Esophagus squamous epithelium (tissue), 5 donors: ENCODE data around the gene EIF1. TPM values are rescaled to one million over a fixed set of nuclear protein-coding genes. Genes with fewer than 3 reads are reported as not detected.

ENCODE experiments used
- DNase-seq: peaks from one replicate; lab custom pipeline; 2025; lab: John Stamatoyannopoulos, UW
- H3K27ac ChIP-seq, 4 donors: fragments of 200-600 bp; sonication (generic); one replicate each; pipeline ENCODE4 v1.5.1; 2016 to 2019; ENCODE audit warnings: mild to moderate bottlenecking in 1 of 4
- H3K27me3 ChIP-seq, 4 donors: fragments of 200-600 bp; sonication (generic); 1 replicate in 3 of 4; 2 replicates in 1 of 4; pipeline versions ENCODE4 v1.5.1 to v1.6.0; 2017 to 2021; ENCODE audit warnings: antibody characterized with exemption in 1 of 4
- H3K36me3 ChIP-seq, 3 donors: fragments of 200-600 bp; sonication (generic); one replicate each; pipeline ENCODE4 v1.5.1; 2016 to 2019
- H3K4me1 ChIP-seq, 3 donors: fragments of 200-600 bp; sonication (generic); one replicate each; pipeline ENCODE4 v1.5.1; 2017 to 2019
- H3K4me3 ChIP-seq, 4 donors: fragments of 200-600 bp; sonication (generic); 1 replicate in 3 of 4; 2 replicates in 1 of 4; pipeline ENCODE4 v1.5.1; 2016 to 2019; ENCODE audit warnings: mild to moderate bottlenecking in 2 of 4, moderate library complexity in 1 of 4
- H3K9me3 ChIP-seq, 3 donors: fragments of 200-600 bp; sonication (generic); one replicate each; pipeline ENCODE4 v1.5.1; 2016 to 2019
- CTCF ChIP-seq, 6 experiments: fragments of 450-650 bp in 4 of 6; fragments of 200-600 bp in 2 of 6; sonication (generic) in 2 of 6; IDR thresholded peaks; one replicate each; pipeline ENCODE4 v1.5.1; 2016 to 2019; ENCODE audit warnings: antibody characterized with exemption in 6 of 6, mild to moderate bottlenecking in 4 of 6, moderate library complexity in 4 of 6
- POLR2A ChIP-seq, 4 donors: fragments of 450-650 bp; IDR thresholded peaks; one replicate each; pipeline ENCODE4 v1.6.1; 2017; ENCODE audit warnings: antibody characterized with exemption in 4 of 4, mild to moderate bottlenecking in 4 of 4, moderate library complexity in 3 of 4
- WGBS, 2 donors: methylation state at CpG; one replicate each; pipeline ENCODE4 v1.1.5; 2018; 5-methylcytosine and 5-hydroxymethylcytosine counted together
- intact Hi-C: fragments of 100-400 bp; cut with DNase I; formaldehyde crosslinking; loops from one replicate; pipeline ENCODE4 v1.15.0; 2022
- total RNA-seq, 4 donors: library from RNA; depleted of rRNA; stranded (reverse); fragments of >200 nt; gene quantifications; one replicate each; pipeline ENCODE4 v1.1.0, GENCODE V29; 2016
- donor health status: DM: yes; HTN: yes; CAD: no.

The EIF1 gene
- total RNA-seq, 4 donors from 2014 or later = 96.5 to 311 (median 223) TPM

- DNase-seq = no peak
- 3 to 5% methylated on average over 17 to 21 of the region's 23 CpGs for WGBS, 2 donors
- Histone ChIP-seq H3K9me3 (no peaks in the 10 kb centered on the region), H3K27ac (peak overlapping the region; percentile 98 to 100 (median 99)), H3K4me1 (peaks cover 14 to 44% (median 21%) of the 10 kb centered on the region in 3 donors), H3K27me3 (no peaks in the 10 kb centered on the region), H3K36me3 (peaks cover 32 to 37% (median 34%) of the 10 kb centered on the region in 3 donors), H3K4me3 (peak overlapping the region; percentile 72 to 96 (median 82))
- intact Hi-C loops = no loop called here
- TF ChIP-seq CTCF (IDR thresholded peaks at IDR 0.05) = peak in 1 of 6 experiments; percentile 8
- no peak for TF ChIP-seq POLR2A (IDR thresholded peaks at IDR 0.05)
These were observed 651 bp upstream of the EIF1 start for GRCh38 chr17:41687828-41688640.

- H3K9me3 ChIP-seq = no peaks in the 10 kb centered on the region
- no peaks in the 10 kb centered on the region for H3K27me3 ChIP-seq
- H3K4me1 ChIP-seq = peaks cover 14 to 44% (median 21%) of the 10 kb centered on the region in 3 donors
- intact Hi-C loops = no loop called here
- peaks cover 33 to 54% (median 51%) of the 10 kb centered on the region in 3 donors for H3K36me3 ChIP-seq
- 0 to 3% methylated on average over 11 to 23 of the region's 27 CpGs for WGBS, 2 donors
- DNase-seq = no peak
- peak overlapping the region; percentile 98 to 100 (median 99) for H3K27ac ChIP-seq
- TF ChIP-seq POLR2A (IDR thresholded peaks at IDR 0.05) (no peak), CTCF (IDR thresholded peaks at IDR 0.05) (peak; percentile 40 to 84 (median 58))
- H3K4me3 ChIP-seq = peak overlapping the region; percentile 72 to 96 (median 82)
These were observed 1.0 kb downstream of the EIF1 start for GRCh38 chr17:41689497-41690299.

GRCh38 chr17:41690497-41690896, 1.8 kb downstream of the EIF1 start:
- 59 to 79% methylated on average over 1 to 2 of the region's 2 CpGs for WGBS, 2 donors
- Histone ChIP-seq H3K4me1 (peaks cover 14 to 48% (median 23%) of the 10 kb centered on the region in 3 donors), H3K9me3 (no peaks in the 10 kb centered on the region), H3K4me3 (peak overlapping the region; percentile 72 to 96 (median 82)), H3K27ac (peak overlapping the region; percentile 98 to 100 (median 99)), H3K36me3 (peaks cover 33 to 62% (median 54%) of the 10 kb centered on the region in 3 donors), H3K27me3 (no peaks in the 10 kb centered on the region)
- TF ChIP-seq POLR2A (IDR thresholded peaks at IDR 0.05) (no peak), CTCF (IDR thresholded peaks at IDR 0.05) (no peak)
- intact Hi-C loops = no loop called here
- no peak for DNase-seq

- Histone ChIP-seq H3K4me3 (peak overlapping the region in 2 of 4 donors; percentile 81 to 82), H3K27me3 (no peaks in the 10 kb centered on the region), H3K36me3 (peaks cover 33 to 64% (median 54%) of the 10 kb centered on the region in 3 donors), H3K4me1 (peaks cover 16 to 55% (median 30%) of the 10 kb centered on the region in 3 donors), H3K27ac (peak overlapping the region; percentile 98 to 100 (median 99)), H3K9me3 (no peaks in the 10 kb centered on the region)
- DNase-seq = no peak
- 56 to 75% methylated on average over 9 to 10 of the region's 10 CpGs for WGBS, 2 donors
- intact Hi-C loops = no loop called here
- no peak for TF ChIP-seq CTCF (IDR thresholded peaks at IDR 0.05)
- TF ChIP-seq POLR2A (IDR thresholded peaks at IDR 0.05) = no peak
These were observed 2.5 kb downstream of the EIF1 start for GRCh38 chr17:41691031-41691777.
